HTERT RPE-1 (cell line): ENCODE data around the gene CYP4V2.

Source experiments
- in situ Hi-C: fragments of 300-500 bp; cut with MboI; formaldehyde crosslinking; loops from 4 replicates; pipeline ENCODE4 v1.14.3; 2020; ENCODE audit warnings: low sequenced_read_pairs

Gene CYP4V2

GRCh38 chr4:186191200-186192065 lies at the start of gene CYP4V2:
TSS of gene CYP4V2 (plus strand) at chr4:186191567. CDS start at chr4:186191824, 257 bp downstream.
- in situ Hi-C loops: no loop called here

GRCh38 chr4:186144198-186144945 lies 47.0 kb upstream of the CYP4V2 start:
- in situ Hi-C loops: no loop called here

GRCh38 chr4:186144946-186145569 lies 46.3 kb upstream of the CYP4V2 start:
- in situ Hi-C loops: no loop called here

- in situ Hi-C loops: no loop called here
Observed at GRCh38 chr4:186146458-186146857, 44.9 kb upstream of the CYP4V2 start.

- in situ Hi-C loops: no loop called here
Observed at GRCh38 chr4:186148336-186148975, 42.9 kb upstream of the CYP4V2 start.

- in situ Hi-C loops: no loop called here
Observed at GRCh38 chr4:186149872-186150271, 41.5 kb upstream of the CYP4V2 start.

GRCh38 chr4:186150926-186151325 lies 40.4 kb upstream of the CYP4V2 start:
- in situ Hi-C loops: no loop called here

GRCh38 chr4:186151499-186151898 lies 39.9 kb upstream of the CYP4V2 start:
- in situ Hi-C loops: no loop called here

- in situ Hi-C loops: no loop called here
Observed at GRCh38 chr4:186158021-186158813, 33.1 kb upstream of the CYP4V2 start.

- in situ Hi-C loops: no loop called here
Observed at GRCh38 chr4:186158966-186159365, 32.4 kb upstream of the CYP4V2 start.

- in situ Hi-C loops: no loop called here
Observed at GRCh38 chr4:186159613-186160012, 31.8 kb upstream of the CYP4V2 start.

- in situ Hi-C loops: no loop called here
Observed at GRCh38 chr4:186161138-186161537, 30.2 kb upstream of the CYP4V2 start.

- in situ Hi-C loops: no loop called here
Observed at GRCh38 chr4:186166852-186167512, 24.4 kb upstream of the CYP4V2 start.

GRCh38 chr4:186167605-186168004 lies 23.8 kb upstream of the CYP4V2 start:
- in situ Hi-C loops: no loop called here

- in situ Hi-C loops: no loop called here
Observed at GRCh38 chr4:186168750-186169149, 22.6 kb upstream of the CYP4V2 start.

- in situ Hi-C loops: no loop called here
Observed at GRCh38 chr4:186169333-186169944, 21.9 kb upstream of the CYP4V2 start.

GRCh38 chr4:186169945-186170802 lies 21.2 kb upstream of the CYP4V2 start:
- in situ Hi-C loops: no loop called here

- in situ Hi-C loops: no loop called here
Observed at GRCh38 chr4:186170966-186171365, 20.4 kb upstream of the CYP4V2 start.
